ENCODE results near the gene TMC7.

- TF ChIP-seq CTCF (conservative IDR thresholded peaks at IDR 0.05; ENCODE audit: low read depth, low read length) (no peak), EZH2 (IDR thresholded peaks at IDR 0.05; ENCODE audit: borderline replicate concordance, low read depth, low read length, poor library complexity, severe bottlenecking) (no peak)
Observed at GRCh38 chr16:19006446-19007315, 22.9 kb downstream of the TMC7 start.

All from A673 (cell line).